T47D (cell line): ENCODE measurements around the gene DDX4.

Source experiments
- DNase-seq, 2 experiments: peaks; one replicate each; pipeline versions ENCODE4 v3.0.0 to v3.0.0-alpha.2; 2011 to 2012; ENCODE audit warnings: low read depth in 1 of 2, low spot score in 1 of 2
- JUND ChIP-seq: IDR thresholded peaks from 2 replicates; pipeline ENCODE4 v1.6.1; 2012; ENCODE audit warnings: low read depth
- in situ Hi-C: cut with HindIII; loops from 2 replicates; pipeline ENCODE4 v1.10.0; 2016; ENCODE audit warnings: low sequenced_read_pairs, low pct_unique_long_range_greater_than_20kb

DDX4 gene

DNA sequence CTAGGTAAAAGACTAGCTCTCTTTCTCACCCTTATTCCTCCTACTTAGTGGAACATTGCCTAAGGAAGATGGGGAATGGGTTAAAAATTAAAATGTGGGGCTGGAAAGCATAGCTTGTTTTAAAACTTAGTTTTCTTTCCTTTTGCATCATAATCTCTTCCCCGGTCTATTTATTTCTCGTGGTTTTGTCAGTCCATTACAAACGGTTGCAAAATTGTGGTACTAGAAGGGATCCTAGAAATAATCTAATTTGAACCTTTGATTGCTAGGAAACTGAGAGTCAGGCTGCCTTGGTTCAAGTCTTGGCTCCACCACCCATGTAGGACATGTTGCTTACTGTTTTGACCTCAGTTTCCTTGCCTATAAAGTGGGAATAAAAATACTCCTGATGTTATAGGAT lies 114.6 kb downstream of the DDX4 start:
- in situ Hi-C loops, result no loop called here
- DNase-seq, result no peak
- no peak for TF ChIP-seq JUND

- no peak for DNase-seq
- in situ Hi-C loops, result no loop called here
- no peak for TF ChIP-seq JUND
These were observed 115.3 kb downstream of the DDX4 start for GRCh38 chr5:55853041-55853670.

DNA sequence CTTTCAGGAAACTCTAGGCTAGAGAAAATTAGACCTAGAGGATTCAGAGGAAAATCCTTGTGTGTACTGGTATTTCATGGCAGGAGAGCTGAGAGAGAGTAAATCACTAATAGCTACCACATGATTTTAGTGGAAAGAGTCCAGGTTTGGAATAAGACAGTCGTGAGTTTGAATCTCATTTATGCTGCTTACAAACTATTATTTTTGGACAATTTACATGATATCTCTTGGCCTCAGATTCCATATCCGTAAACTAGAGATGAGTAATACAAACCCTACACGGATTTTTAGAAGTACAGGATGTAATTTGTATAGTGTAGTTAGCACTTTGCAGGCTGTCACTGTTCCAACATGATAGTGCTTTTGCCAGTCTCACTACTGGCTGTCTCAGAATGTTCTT lies 116.0 kb downstream of the DDX4 start:
- DNase-seq, result no peak
- TF ChIP-seq JUND, result no peak
- in situ Hi-C loops, result no loop called here

- in situ Hi-C loops, result no loop called here
- DNase-seq, result no peak
- no peak for TF ChIP-seq JUND
These were observed 117.6 kb downstream of the DDX4 start for GRCh38 chr5:55855509-55855908.

DNA sequence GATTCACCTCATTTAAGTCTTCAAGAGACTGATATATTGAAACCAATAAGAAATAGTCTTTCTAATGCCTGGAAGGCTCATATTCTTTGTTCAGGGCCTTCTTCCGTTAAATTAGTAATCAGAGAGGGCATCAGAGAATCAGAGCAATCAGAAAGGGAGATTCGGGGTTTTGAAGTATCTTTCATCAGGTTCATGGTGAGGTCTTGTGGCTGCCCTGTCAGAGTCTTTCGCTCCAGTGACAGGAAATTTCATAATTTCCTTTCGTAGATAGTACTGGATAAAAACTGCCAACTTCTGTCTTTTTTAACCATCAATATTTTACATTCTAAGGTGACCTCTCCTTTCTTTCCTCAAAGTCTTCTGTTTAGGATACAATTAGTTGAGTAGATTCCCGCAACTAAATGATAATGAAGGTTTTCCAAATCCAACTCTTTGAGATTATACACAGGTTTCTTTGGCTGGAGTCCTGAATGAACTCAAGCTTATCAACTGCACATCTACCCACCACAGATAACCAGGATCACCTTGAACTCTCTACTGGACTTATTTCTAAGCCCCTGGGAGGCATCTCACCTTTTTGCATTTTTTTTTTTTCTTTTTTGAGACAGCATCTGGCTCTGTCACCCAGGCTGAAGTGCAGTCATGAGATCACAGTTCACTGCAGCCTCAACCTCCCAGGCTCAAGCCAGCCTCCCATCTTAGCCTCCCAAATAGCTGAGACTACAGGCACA lies 118.8 kb downstream of the DDX4 start:
- TF ChIP-seq JUND, result no peak
- in situ Hi-C loops, result no loop called here
- no peak for DNase-seq

- no peak for TF ChIP-seq JUND
- DNase-seq, result no peak
- in situ Hi-C loops, result no loop called here
These were observed 119.4 kb downstream of the DDX4 start for GRCh38 chr5:55857247-55857640.

DNA sequence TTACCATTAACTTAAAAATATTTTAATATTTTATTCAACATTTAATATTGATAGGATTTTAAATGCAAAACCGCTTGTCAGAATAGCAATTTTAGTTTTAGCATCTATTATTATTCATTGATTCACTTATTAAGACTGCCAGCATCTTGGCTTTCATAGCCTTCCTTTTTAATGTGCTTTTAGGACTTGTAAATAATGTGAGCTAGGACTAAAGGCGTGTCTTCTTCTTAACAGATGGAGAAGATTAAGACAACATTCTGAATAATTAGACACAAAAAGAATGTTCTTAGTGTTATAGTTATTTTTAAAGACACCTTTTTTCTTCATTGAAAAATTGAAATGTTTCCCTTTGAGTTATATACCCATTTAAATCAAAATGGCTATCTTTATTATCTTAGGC lies 120.2 kb downstream of the DDX4 start:
- no peak for TF ChIP-seq JUND
- in situ Hi-C loops, result no loop called here
- no peak for DNase-seq

DNA sequence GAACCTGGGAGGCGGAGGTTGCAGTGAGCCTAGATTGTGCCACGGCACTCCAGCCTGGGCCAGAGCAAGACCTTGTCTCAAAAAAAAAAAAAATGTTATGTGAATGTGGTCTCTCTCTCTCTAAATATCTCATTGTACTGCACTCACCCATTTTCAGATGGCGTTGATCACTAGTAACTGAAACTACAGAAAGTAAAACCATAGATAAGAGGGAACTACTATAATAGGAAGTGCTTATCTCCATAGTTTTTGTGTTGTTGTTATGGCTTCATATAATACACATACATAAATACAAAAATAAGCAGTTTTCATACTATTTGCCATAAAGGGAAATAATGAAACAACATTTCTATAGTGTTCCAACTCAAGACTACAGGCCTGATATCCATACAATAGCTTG lies 122.4 kb downstream of the DDX4 start:
- DNase-seq, result no peak
- no peak for TF ChIP-seq JUND
- in situ Hi-C loops, result no loop called here

DNA sequence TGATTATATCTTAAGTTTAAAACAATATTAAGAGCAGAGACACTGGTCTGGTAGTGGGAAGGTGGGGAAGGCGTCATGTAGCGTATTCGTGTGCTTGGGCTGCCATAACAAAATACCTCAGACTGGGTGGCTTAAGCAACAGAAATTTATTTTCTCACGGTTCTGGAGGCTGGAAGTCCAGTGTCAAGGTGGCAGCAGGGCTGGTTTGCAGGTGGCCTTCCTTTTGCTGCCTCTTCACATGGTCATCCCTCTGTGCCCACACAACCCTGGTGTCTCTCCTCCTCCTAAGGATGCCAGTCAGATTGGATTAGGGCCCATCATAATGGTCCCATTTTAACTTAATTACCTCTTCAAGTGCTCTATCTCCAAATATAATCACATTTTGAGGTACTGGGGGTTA lies 122.8 kb downstream of the DDX4 start:
- DNase-seq, result no peak
- in situ Hi-C loops, result no loop called here
- no peak for TF ChIP-seq JUND

GRCh38 chr5:55864606-55865541 lies 127.0 kb downstream of the DDX4 start:
- no peak for DNase-seq
- in situ Hi-C loops, result no loop called here
- TF ChIP-seq JUND, result no peak

- in situ Hi-C loops, result no loop called here
- DNase-seq, result peak; percentile 18 to 50
- no peak for TF ChIP-seq JUND
These were observed 128.0 kb downstream of the DDX4 start for GRCh38 chr5:55865831-55866230.

DNA sequence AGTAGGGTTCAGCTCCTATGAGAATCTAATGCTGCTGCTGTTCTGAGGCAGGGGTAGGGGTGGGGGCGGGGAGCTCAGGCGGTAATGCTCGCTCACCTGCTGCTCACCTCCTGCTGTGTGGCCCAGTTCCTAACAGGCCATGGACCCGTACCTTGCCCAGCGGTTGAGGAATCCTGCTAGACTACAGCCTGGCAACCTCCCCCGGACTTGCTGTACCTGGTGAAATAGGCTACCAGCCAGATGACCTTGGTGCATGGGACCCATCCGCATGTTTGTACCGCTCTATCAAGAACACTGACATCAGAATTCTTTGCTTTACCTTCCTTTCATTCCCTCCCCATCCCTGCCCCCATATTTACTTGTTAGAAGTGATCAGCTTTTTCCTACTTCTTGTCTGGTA lies 128.6 kb downstream of the DDX4 start:
- DNase-seq, result no peak
- TF ChIP-seq JUND, result no peak
- in situ Hi-C loops, result no loop called here
